HepG2 (cell line): ENCODE data around the gene BRCA1. TPM values are rescaled to one million over a fixed set of nuclear protein-coding genes. Genes with fewer than 3 reads are reported as not detected.

Experiments used
- ATAC-seq: fragments of 200-7000 bp; cut with Tn5 transposase; 3 replicates; pipeline ENCODE4 v1.9.1; 2020; ENCODE audit warnings: mild to moderate bottlenecking, moderate library complexity
- BruUV-seq: library from RNA; stranded (reverse); fragments of 400-500 nt; replicated peaks from 2 replicates; lab custom pipeline; 2021; lab: Mats Ljungman, UMichigan
- CTCF ChIA-PET: fragments of 300-600 bp; formaldehyde crosslinking; extraction: SDS; loops from one replicate; lab custom pipeline; 2021; ENCODE audit warnings: low total read pairs, inconsistent platforms, low intra/inter-chr PET ratio; lab: Yijun Ruan, JAX
- POLR2A ChIA-PET: fragments of 350-600 bp; sonication (Branson Sonifier 250); formaldehyde crosslinking; loops from one replicate; lab custom pipeline; 2020; ENCODE audit warnings: antibody characterized with exemption, inconsistent platforms; lab: Yijun Ruan, JAX
- DNase-seq: peaks from one replicate; pipeline ENCODE4 v3.0.0-alpha.2; 2015; ENCODE audit warnings: low spot score
- FAIRE-seq: peaks from 3 replicates; lab custom pipeline; 2011; peaks lifted over from hg19 to GRCh38; lab: Jason Lieb, UNC
- H2AFZ ChIP-seq: one replicate; pipeline ENCODE4 v1.6.1; 2011; ENCODE audit warnings: low read length, inconsistent platforms
- H3K27ac ChIP-seq: fragments of 300-600 bp; 3 replicates; pipeline ENCODE4 v1.8.0; 2011; ENCODE audit warnings: mixed run types, mild to moderate bottlenecking, mixed read lengths, low read length, inconsistent platforms; ENCODE audit not compliant: insufficient read depth; ENCODE audit errors: extremely low read length
- H3K27me3 ChIP-seq, 2 experiments: fragments of 200-600 bp in 1 of 2; 2 replicates in 1 of 2; 3 replicates in 1 of 2; pipeline versions ENCODE4 v1.6.0 to v1.8.0; 2011; ENCODE audit warnings: low read length in 2 of 2, mild to moderate bottlenecking in 2 of 2, moderate library complexity in 2 of 2, inconsistent platforms in 1 of 2; ENCODE audit not compliant: insufficient read depth in 2 of 2, control insufficient read depth in 1 of 2
- H3K36me3 ChIP-seq, 2 experiments: fragments of 200-600 bp in 1 of 2; replicated peaks in 1 of 2; 2 replicates in 1 of 2; 3 replicates in 1 of 2; pipeline versions ENCODE4 v1.5.1 to v1.8.0; 2011; ENCODE audit warnings: low read length in 2 of 2, inconsistent platforms in 1 of 2; ENCODE audit not compliant: insufficient read depth in 2 of 2, control insufficient read depth in 1 of 2
- H3K4me1 ChIP-seq: 2 replicates; pipeline ENCODE4 v1.5.1; 2012; ENCODE audit warnings: low read length, inconsistent platforms; ENCODE audit not compliant: insufficient read depth
- H3K4me2 ChIP-seq: 2 replicates; pipeline ENCODE4 v1.6.0; 2011; ENCODE audit warnings: low read depth, low read length, inconsistent platforms
- H3K4me3 ChIP-seq, 3 experiments: fragments of 200-600 bp in 1 of 3; sonication (generic), shearing (Covaris generic) in 1 of 3; replicated peaks in 1 of 3; 2 replicates each; pipeline ENCODE4 v1.5.1; 2011 to 2016; ENCODE audit warnings: low read length in 3 of 3, inconsistent platforms in 2 of 3, low read depth in 2 of 3, mild to moderate bottlenecking in 2 of 3, control low read depth in 1 of 3, mixed read lengths in 1 of 3; ENCODE audit not compliant: insufficient read depth in 1 of 3
- H3K79me2 ChIP-seq: one replicate; pipeline ENCODE4 v1.6.1; 2011; ENCODE audit warnings: low read length, inconsistent platforms; ENCODE audit not compliant: insufficient read depth
- H3K9ac ChIP-seq: 2 replicates; pipeline ENCODE4 v1.6.0; 2011; ENCODE audit warnings: mild to moderate bottlenecking, low read depth, low read length, inconsistent platforms; ENCODE audit not compliant: insufficient read depth
- H3K9me3 ChIP-seq: 2 replicates; pipeline ENCODE4 v1.5.1; 2012; ENCODE audit warnings: mild to moderate bottlenecking, low read length
- H4K20me1 ChIP-seq: 2 replicates; pipeline ENCODE4 v1.6.0; 2011; ENCODE audit warnings: inconsistent platforms, mild to moderate bottlenecking, low read length, moderate library complexity; ENCODE audit not compliant: insufficient read depth
- HMGXB3 ChIP-seq: sonication (generic); formaldehyde crosslinking; IDR thresholded peaks from 2 replicates; pipeline ENCODE4 v1.4.0; 2020; ENCODE audit warnings: missing genetic modification reagents, borderline replicate concordance
- HNF1B ChIP-seq: sonication (generic); formaldehyde crosslinking; IDR thresholded peaks from 2 replicates; pipeline ENCODE4 v1.5.1; 2020; ENCODE audit warnings: mild to moderate bottlenecking, moderate library complexity, missing genetic modification reagents
- HNRNPLL ChIP-seq: fragments of 200-400 bp; formaldehyde crosslinking; IDR thresholded peaks from 2 replicates; pipeline ENCODE4 v1.6.1; 2017; ENCODE audit warnings: mild to moderate bottlenecking, low read depth, low read length; ENCODE audit not compliant: poor library complexity, severe bottlenecking
- PBX3 ChIP-seq: sonication (generic); formaldehyde crosslinking; IDR thresholded peaks from 2 replicates; pipeline ENCODE4 v1.8.1; 2023; ENCODE audit warnings: missing genetic modification reagents, inconsistent platforms, borderline replicate concordance
- RBFOX2 ChIP-seq: fragments of 200-400 bp; formaldehyde crosslinking; IDR thresholded peaks from 2 replicates; pipeline ENCODE4 v1.6.1; 2017; ENCODE audit warnings: low read depth, mild to moderate bottlenecking, low read length
- ZNF644 ChIP-seq: IDR thresholded peaks from 2 replicates; pipeline ENCODE4 v1.6.1; 2016; ENCODE audit warnings: low read depth
- ZSCAN5A ChIP-seq: sonication (generic); formaldehyde crosslinking; IDR thresholded peaks from 2 replicates; pipeline ENCODE4 v1.8.0; 2022; ENCODE audit warnings: mild to moderate bottlenecking, missing genetic modification reagents, borderline replicate concordance
- WGBS: methylation state at CpG from one replicate; pipeline ENCODE4 v1.1.6; 2017; ENCODE audit warnings: low lambda C conversion rate; 5-methylcytosine and 5-hydroxymethylcytosine counted together
- in situ Hi-C: cut with HindIII; loops from 2 replicates; pipeline ENCODE4 v1.10.0; 2017; ENCODE audit warnings: low pct_unique_long_range_greater_than_20kb; ENCODE audit not compliant: extremely low pct_ligation_motif_present
- intact Hi-C: fragments of 100-400 bp; cut with micrococcal nuclease; formaldehyde crosslinking; loops from one replicate; pipeline ENCODE4 v1.10.0; 2022; ENCODE audit not compliant: unreplicated experiment
- polyA plus RNA-seq, 8 experiments: library from polyadenylated mRNA; depleted of rRNA in 3 of 8; stranded (reverse) in 7 of 8; unstranded in 1 of 8; fragments of >200 nt; fragmentation: Illumina TruSeq in 4 of 8; extraction: Trizol in 4 of 8; gene quantifications; 2 replicates each; pipeline versions ENCODE4 v1.2.1 to v1.2.3, GENCODE V29; 2011 to 2016; ENCODE audit warnings: low read depth in 4 of 8, missing spikeins in 1 of 8, mixed read lengths in 1 of 8; ENCODE audit not compliant: insufficient read depth in 1 of 8
- total RNA-seq, 5 experiments: library from RNA; depleted of rRNA; stranded (reverse); fragments of >200 nt; fragmentation: Illumina TruSeq; extraction: Trizol; gene quantifications; 2 replicates each; pipeline ENCODE4 v1.2.3, GENCODE V29; 2016; ENCODE audit warnings: low read depth in 1 of 5

Gene BRCA1
- total and polyA plus RNA-seq, 2 of the 13 experiments (the other 11 are each of a cell fraction or from before 2014, with no cell fraction given), result 13.3 to 37.5 TPM

GRCh38 chr17:43129671-43130010 lies 4.5 kb upstream of the BRCA1 start:
- no peak for DNase-seq
- H3K27ac ChIP-seq, result no peak overlapping the region
- H3K4me3 ChIP-seq, result no peak overlapping the region
- CTCF ChIA-PET, result no interaction called here
- no peak overlapping the region for H3K9ac ChIP-seq
- no peaks in the 10 kb centered on the region for H3K9me3 ChIP-seq
- no peak overlapping the region for H2AFZ ChIP-seq
- POLR2A ChIA-PET, result interaction anchor here (1.1 to 1.7 kb wide), 3 partner anchors 15 to 186 kb away, joined by 3 to 5 read pairs (median 5); no protein-coding TSS in a partner anchor
- no peak overlapping the region for H3K4me2 ChIP-seq
- no peaks in the 10 kb centered on the region; a peak in 1 of 5 replicates for H3K27me3 ChIP-seq
- WGBS, result 96% methylated on average over 11 of the region's 11 CpGs
- no TSS peak for BruUV-seq
- in situ Hi-C loops, result no loop called here
- no peak for FAIRE-seq
- no peaks in the 10 kb centered on the region; the same call in 1 of the 2 replicates for H4K20me1 ChIP-seq
- no peak for ATAC-seq
- TF ChIP-seq ZNF644, result no peak
- TF ChIP-seq ZSCAN5A (CRISPR knock-in tag), result no peak
- TF ChIP-seq RBFOX2, result 0 out of 2 replicates have a peak, but pooled peaks have one; percentile 10
- TF ChIP-seq HMGXB3, result no peak
- TF ChIP-seq HNF1B, result no peak
- TF ChIP-seq HNRNPLL, result no peak
- TF ChIP-seq PBX3 (CRISPR knock-in tag), result no peak
- TF ChIP-seq, all 625 proteins: peak for 1
- Histone ChIP-seq H3K4me1 (peaks cover 72% of the 10 kb centered on the region), H3K79me2 (peaks cover 63% of the 10 kb centered on the region), H3K36me3 (peaks cover 10 to 32% of the 10 kb centered on the region in 2 experiments; a peak in 3 of 5 replicates)
- intact Hi-C loops, result no loop called here
